Vagina (tissue), 2 donors: ENCODE data around the gene TCERG1. TPM values are rescaled to one million over a fixed set of nuclear protein-coding genes. Genes with fewer than 3 reads are reported as not detected.
"Not testable (repeated sequence)": the region's sequence is repeated elsewhere in the genome, so short reads cannot be mapped to it uniquely, and the experiment has no call there.

Experiments
- DNase-seq, 2 donors: peaks; one replicate each; pipeline ENCODE4 v3.0.0-alpha.2; 2017; ENCODE audit errors: extremely low spot score in 2 of 2
- H3K27ac ChIP-seq: fragments of 200-600 bp; sonication (generic); one replicate; pipeline ENCODE4 v1.5.1; 2019
- H3K27me3 ChIP-seq: fragments of 200-600 bp; sonication (generic); one replicate; pipeline ENCODE4 v1.5.1; 2019
- H3K36me3 ChIP-seq, 2 donors: fragments of 200-600 bp; sonication (generic); one replicate each; pipeline ENCODE4 v1.5.1; 2017 to 2019
- H3K4me1 ChIP-seq: fragments of 200-600 bp; sonication (generic); one replicate; pipeline ENCODE4 v1.5.1; 2019
- H3K4me3 ChIP-seq, 2 donors: fragments of 200-600 bp; sonication (generic); 1 replicate in 1 of 2; 2 replicates in 1 of 2; pipeline ENCODE4 v1.5.1; 2016 to 2019
- H3K9me3 ChIP-seq: fragments of 200-600 bp; sonication (generic); one replicate; pipeline ENCODE4 v1.5.1; 2019
- CTCF ChIP-seq, 3 experiments: fragments of 450-650 bp in 2 of 3; fragments of 200-600 bp in 1 of 3; sonication (generic) in 1 of 3; IDR thresholded peaks; one replicate each; pipeline ENCODE4 v1.5.1; 2017 to 2019; ENCODE audit warnings: antibody characterized with exemption in 3 of 3, mild to moderate bottlenecking in 2 of 3, moderate library complexity in 2 of 3
- POLR2A ChIP-seq, 2 donors: fragments of 450-650 bp; IDR thresholded peaks; one replicate each; pipeline ENCODE4 v1.6.1; 2017; ENCODE audit warnings: antibody characterized with exemption in 2 of 2, mild to moderate bottlenecking in 2 of 2, moderate library complexity in 2 of 2
- POLR2AphosphoS5 ChIP-seq, 2 donors: sonication (generic); formaldehyde crosslinking; IDR thresholded peaks; one replicate each; pipeline ENCODE4 v1.9.0; 2017; ENCODE audit warnings: antibody characterized with exemption in 2 of 2, mild to moderate bottlenecking in 2 of 2, low read depth in 1 of 2; ENCODE audit not compliant: insufficient read depth in 1 of 2
- intact Hi-C: fragments of 100-400 bp; cut with DNase I; formaldehyde crosslinking; loops from one replicate; pipeline ENCODE4 v1.15.1; 2023
- small RNA-seq: library from RNA; depleted of rRNA; stranded (forward); fragments of <200 nt; gene quantifications from one replicate; pipeline ENCODE3, GENCODE V24; 2016
- total RNA-seq: library from RNA; depleted of rRNA; stranded (reverse); fragments of >200 nt; gene quantifications from one replicate; pipeline ENCODE4 v1.2.3, GENCODE V29; 2016

TCERG1 gene
- total RNA-seq, 1 donor from 2014 or later = 75.4 TPM

GRCh38 chr5:146548781-146549449, 101.8 kb downstream of the TCERG1 start:
- intact Hi-C loops = no loop called here
- Histone ChIP-seq H3K9me3 (no peaks in the 10 kb centered on the region), H3K27me3 (no peaks in the 10 kb centered on the region), H3K27ac (no peak overlapping the region), H3K4me1 (no peaks in the 10 kb centered on the region), H3K4me3 (no peak overlapping the region), H3K36me3 (no peaks in the 10 kb centered on the region)
- TF ChIP-seq CTCF (IDR thresholded peaks at IDR 0.05) = no peak
- no peak for DNase-seq

- H3K27ac ChIP-seq = no peak overlapping the region
- no peak for TF ChIP-seq CTCF (IDR thresholded peaks at IDR 0.05)
- no peak for TF ChIP-seq POLR2A (IDR thresholded peaks at IDR 0.05)
- TF ChIP-seq POLR2AphosphoS5 (IDR thresholded peaks at IDR 0.05; ENCODE audit: insufficient read depth in 1 of 2, low read depth in 1 of 2) = no peak
- no peaks in the 10 kb centered on the region for H3K9me3 ChIP-seq
- H3K36me3 ChIP-seq = no peaks in the 10 kb centered on the region
- no peaks in the 10 kb centered on the region for H3K4me1 ChIP-seq
- H3K27me3 ChIP-seq = no peaks in the 10 kb centered on the region
- intact Hi-C loops = no loop called here
- DNase-seq = no peak
- H3K4me3 ChIP-seq = no peak overlapping the region
Measured at GRCh38 chr5:146549615-146550014, 102.5 kb downstream of the TCERG1 start.

- H3K4me1 ChIP-seq = no peaks in the 10 kb centered on the region
- H3K9me3 ChIP-seq = no peaks in the 10 kb centered on the region
- no peak for DNase-seq
- H3K27me3 ChIP-seq = no peaks in the 10 kb centered on the region
- no peaks in the 10 kb centered on the region for H3K36me3 ChIP-seq
- intact Hi-C loops = no loop called here
- H3K27ac ChIP-seq = no peak overlapping the region
- TF ChIP-seq CTCF (IDR thresholded peaks at IDR 0.05) = no peak
- TF ChIP-seq POLR2A (IDR thresholded peaks at IDR 0.05) = no peak
- no peak for TF ChIP-seq POLR2AphosphoS5 (IDR thresholded peaks at IDR 0.05; ENCODE audit: insufficient read depth in 1 of 2, low read depth in 1 of 2)
- H3K4me3 ChIP-seq = no peak overlapping the region
Measured at GRCh38 chr5:146553446-146553845, 106.3 kb downstream of the TCERG1 start.

GRCh38 chr5:146556884-146557283, 109.8 kb downstream of the TCERG1 start:
- H3K27ac ChIP-seq, H3K9me3 ChIP-seq, DNase-seq, H3K4me1 ChIP-seq, H3K27me3 ChIP-seq, intact Hi-C loops, H3K4me3 ChIP-seq, H3K36me3 ChIP-seq: not testable (repeated sequence)

- no peak for DNase-seq
- intact Hi-C loops = no loop called here
- H3K36me3 ChIP-seq = no peaks in the 10 kb centered on the region
- no peak overlapping the region for H3K4me3 ChIP-seq
- H3K4me1 ChIP-seq = peaks cover 4% of the 10 kb centered on the region
- no peaks in the 10 kb centered on the region for H3K9me3 ChIP-seq
- no peaks in the 10 kb centered on the region for H3K27me3 ChIP-seq
- no peak for TF ChIP-seq CTCF (IDR thresholded peaks at IDR 0.05)
- no peak overlapping the region for H3K27ac ChIP-seq
Measured at GRCh38 chr5:146560205-146560812, 113.2 kb downstream of the TCERG1 start.

Small RNAs within 50 kb of the gene (small RNA-seq; reads per million reads assigned to genes)
- gene RF02271 = not detected

Other genes starting within 250 kb of the TCERG1 start
- gene RBM27, start 243.7 kb upstream of the TCERG1 start, total RNA-seq = 32.4 TPM
- not detected for gene POU4F3, start 108.5 kb upstream of the TCERG1 start, total RNA-seq
- gene GPR151, start 68.9 kb downstream of the TCERG1 start, total RNA-seq = not detected